ENCODE data around the gene DNAJC1.

DNAJC1 gene

DNA sequence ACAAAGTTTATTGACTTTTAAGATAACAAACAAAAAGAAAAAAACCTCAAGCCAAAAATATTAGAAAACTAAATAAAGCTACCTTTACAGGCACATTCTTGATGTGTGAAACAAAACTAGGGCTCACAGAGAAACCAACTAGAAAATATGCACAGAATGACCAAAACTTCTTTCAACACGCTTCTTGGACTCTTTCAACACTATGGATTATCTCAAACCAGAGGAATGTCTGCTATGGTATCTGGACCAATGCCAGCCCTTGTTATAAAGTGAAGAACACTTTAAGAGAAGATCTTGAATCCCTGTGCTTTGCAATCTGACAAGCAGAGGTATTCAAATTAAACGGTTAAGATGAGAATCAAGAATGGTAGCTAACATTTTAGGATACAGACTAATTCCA lies 76.6 kb downstream of the DNAJC1 start:
- Histone ChIP-seq H3K36me3 (ENCODE audit: insufficient read depth, low read length) (no peaks in the 10 kb centered on the region), H3K4me2 (ENCODE audit: insufficient read depth, low read length) (no peak overlapping the region), H3K9me3 (ENCODE audit: insufficient read depth, low read length, severe bottlenecking) (no peaks in the 10 kb centered on the region), H3K27me3 (ENCODE audit: insufficient read depth, low read length, poor library complexity) (no peaks in the 10 kb centered on the region), H3K4me3 (ENCODE audit: low read depth in 1 of 2, low read length in 2 of 2) (no peak overlapping the region), H3K27ac (ENCODE audit: low read length) (no peak overlapping the region), H3K4me1 (ENCODE audit: insufficient read depth, low read length) (no peaks in the 10 kb centered on the region), H3K79me2 (ENCODE audit: insufficient read depth, low read length) (no peaks in the 10 kb centered on the region), H2AFZ (ENCODE audit: low read depth, low read length) (no peak overlapping the region), H4K20me1 (ENCODE audit: insufficient read depth, low read length) (no peaks in the 10 kb centered on the region), H3K9ac (ENCODE audit: low read depth, low read length) (no peak overlapping the region)
- ATAC-seq (ENCODE audit: insufficient read depth, low read depth): no peak
- DNase-seq: no peak
- TF ChIP-seq EZH2 (IDR thresholded peaks at IDR 0.05; ENCODE audit: borderline replicate concordance, low read depth, low read length, severe bottlenecking) (no peak), CTCF (IDR thresholded peaks at IDR 0.05; ENCODE audit: borderline replicate concordance, extremely low read depth, low read length, poor library complexity, severe bottlenecking) (no peak)

GRCh38 chr10:21926358-21926925 lies 77.1 kb downstream of the DNAJC1 start:
- H4K20me1 ChIP-seq (ENCODE audit: insufficient read depth, low read length): no peaks in the 10 kb centered on the region
- no peaks in the 10 kb centered on the region for H3K79me2 ChIP-seq (ENCODE audit: insufficient read depth, low read length)
- no peak overlapping the region for H3K4me3 ChIP-seq (ENCODE audit: low read depth in 1 of 2, low read length in 2 of 2)
- no peak overlapping the region for H3K9ac ChIP-seq (ENCODE audit: low read depth, low read length)
- TF ChIP-seq CTCF (IDR thresholded peaks at IDR 0.05; ENCODE audit: borderline replicate concordance, extremely low read depth, low read length, poor library complexity, severe bottlenecking) (no peak), EZH2 (IDR thresholded peaks at IDR 0.05; ENCODE audit: borderline replicate concordance, low read depth, low read length, severe bottlenecking) (no peak)
- ATAC-seq (ENCODE audit: insufficient read depth, low read depth): no peak
- DNase-seq: no peak
- H3K36me3 ChIP-seq (ENCODE audit: insufficient read depth, low read length): no peaks in the 10 kb centered on the region
- no peak overlapping the region for H2AFZ ChIP-seq (ENCODE audit: low read depth, low read length)
- no peaks in the 10 kb centered on the region for H3K4me1 ChIP-seq (ENCODE audit: insufficient read depth, low read length)
- no peaks in the 10 kb centered on the region for H3K9me3 ChIP-seq (ENCODE audit: insufficient read depth, low read length, severe bottlenecking)
- H3K4me2 ChIP-seq (ENCODE audit: insufficient read depth, low read length): no peak overlapping the region
- no peaks in the 10 kb centered on the region for H3K27me3 ChIP-seq (ENCODE audit: insufficient read depth, low read length, poor library complexity)
- no peak overlapping the region for H3K27ac ChIP-seq (ENCODE audit: low read length)

GRCh38 chr10:21925851-21926250 lies 77.7 kb downstream of the DNAJC1 start:
- TF ChIP-seq CTCF (IDR thresholded peaks at IDR 0.05; ENCODE audit: borderline replicate concordance, extremely low read depth, low read length, poor library complexity, severe bottlenecking): no peak
- TF ChIP-seq EZH2 (IDR thresholded peaks at IDR 0.05; ENCODE audit: borderline replicate concordance, low read depth, low read length, severe bottlenecking): no peak
- no peaks in the 10 kb centered on the region for H3K9me3 ChIP-seq (ENCODE audit: insufficient read depth, low read length, severe bottlenecking)
- no peak overlapping the region for H3K4me2 ChIP-seq (ENCODE audit: insufficient read depth, low read length)
- no peaks in the 10 kb centered on the region for H3K4me1 ChIP-seq (ENCODE audit: insufficient read depth, low read length)
- no peaks in the 10 kb centered on the region for H3K36me3 ChIP-seq (ENCODE audit: insufficient read depth, low read length)
- DNase-seq (no peak), ATAC-seq (ENCODE audit: insufficient read depth, low read depth) (no peak)
- no peak overlapping the region for H3K9ac ChIP-seq (ENCODE audit: low read depth, low read length)
- no peak overlapping the region for H3K27ac ChIP-seq (ENCODE audit: low read length)
- H3K4me3 ChIP-seq (ENCODE audit: low read depth in 1 of 2, low read length in 2 of 2): no peak overlapping the region
- H2AFZ ChIP-seq (ENCODE audit: low read depth, low read length): no peak overlapping the region
- H3K27me3 ChIP-seq (ENCODE audit: insufficient read depth, low read length, poor library complexity): no peaks in the 10 kb centered on the region
- no peaks in the 10 kb centered on the region for H4K20me1 ChIP-seq (ENCODE audit: insufficient read depth, low read length)
- H3K79me2 ChIP-seq (ENCODE audit: insufficient read depth, low read length): no peaks in the 10 kb centered on the region

DNA sequence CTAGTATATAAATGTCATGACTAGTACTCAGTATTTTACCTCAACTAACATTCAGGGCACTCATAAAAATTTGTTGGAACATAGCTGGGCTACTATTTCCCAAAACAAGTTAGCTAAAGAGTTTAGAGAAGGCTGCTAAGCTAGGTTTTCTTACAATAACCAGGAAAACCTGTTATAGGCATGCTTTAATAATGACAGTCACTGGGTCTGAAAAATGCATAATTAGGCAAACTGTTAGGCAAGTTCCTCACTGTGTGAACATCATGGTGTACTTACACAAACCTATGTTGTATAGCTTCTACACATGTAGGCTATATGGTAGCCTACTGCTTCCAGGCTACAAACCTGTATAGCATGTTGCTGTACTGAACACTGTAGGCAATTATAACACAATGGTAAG lies 79.0 kb downstream of the DNAJC1 start:
- Histone ChIP-seq H3K27me3 (ENCODE audit: insufficient read depth, low read length, poor library complexity) (no peaks in the 10 kb centered on the region), H3K79me2 (ENCODE audit: insufficient read depth, low read length) (no peaks in the 10 kb centered on the region)
- TF ChIP-seq EZH2 (IDR thresholded peaks at IDR 0.05; ENCODE audit: borderline replicate concordance, low read depth, low read length, severe bottlenecking) (no peak), CTCF (IDR thresholded peaks at IDR 0.05; ENCODE audit: borderline replicate concordance, extremely low read depth, low read length, poor library complexity, severe bottlenecking) (no peak)

More for the DNA sequence above, 79.0 kb downstream of the DNAJC1 start:
- Histone ChIP-seq H3K36me3 (ENCODE audit: insufficient read depth, low read length) (no peaks in the 10 kb centered on the region), H4K20me1 (ENCODE audit: insufficient read depth, low read length) (no peaks in the 10 kb centered on the region), H3K4me1 (ENCODE audit: insufficient read depth, low read length) (no peaks in the 10 kb centered on the region), H3K4me3 (ENCODE audit: low read depth in 1 of 2, low read length in 2 of 2) (no peak overlapping the region), H3K9me3 (ENCODE audit: insufficient read depth, low read length, severe bottlenecking) (no peaks in the 10 kb centered on the region), H3K9ac (ENCODE audit: low read depth, low read length) (no peak overlapping the region), H3K27ac (ENCODE audit: low read length) (no peak overlapping the region), H3K4me2 (ENCODE audit: insufficient read depth, low read length) (no peak overlapping the region), H2AFZ (ENCODE audit: low read depth, low read length) (no peak overlapping the region)
- DNase-seq (no peak), ATAC-seq (ENCODE audit: insufficient read depth, low read depth) (no peak)
